22Rv1 (cell line): ENCODE results near the gene BAG3.

ENCODE experiments used
- ZFX ChIP-seq: fragments of 450-650 bp; IDR thresholded peaks from 2 replicates; pipeline ENCODE4 v1.6.1; 2017; ENCODE audit warnings: antibody characterized with exemption, borderline replicate concordance
- TF ChIP-seq, protein P1 (sequence below): fragments of 450-650 bp; IDR thresholded peaks from 2 replicates; pipeline ENCODE4 v1.5.1; 2017; ENCODE audit warnings: mild to moderate bottlenecking

- TF ChIP-seq, protein P1, sequence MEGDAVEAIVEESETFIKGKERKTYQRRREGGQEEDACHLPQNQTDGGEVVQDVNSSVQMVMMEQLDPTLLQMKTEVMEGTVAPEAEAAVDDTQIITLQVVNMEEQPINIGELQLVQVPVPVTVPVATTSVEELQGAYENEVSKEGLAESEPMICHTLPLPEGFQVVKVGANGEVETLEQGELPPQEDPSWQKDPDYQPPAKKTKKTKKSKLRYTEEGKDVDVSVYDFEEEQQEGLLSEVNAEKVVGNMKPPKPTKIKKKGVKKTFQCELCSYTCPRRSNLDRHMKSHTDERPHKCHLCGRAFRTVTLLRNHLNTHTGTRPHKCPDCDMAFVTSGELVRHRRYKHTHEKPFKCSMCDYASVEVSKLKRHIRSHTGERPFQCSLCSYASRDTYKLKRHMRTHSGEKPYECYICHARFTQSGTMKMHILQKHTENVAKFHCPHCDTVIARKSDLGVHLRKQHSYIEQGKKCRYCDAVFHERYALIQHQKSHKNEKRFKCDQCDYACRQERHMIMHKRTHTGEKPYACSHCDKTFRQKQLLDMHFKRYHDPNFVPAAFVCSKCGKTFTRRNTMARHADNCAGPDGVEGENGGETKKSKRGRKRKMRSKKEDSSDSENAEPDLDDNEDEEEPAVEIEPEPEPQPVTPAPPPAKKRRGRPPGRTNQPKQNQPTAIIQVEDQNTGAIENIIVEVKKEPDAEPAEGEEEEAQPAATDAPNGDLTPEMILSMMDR: no peak
- TF ChIP-seq ZFX: no peak
Measured at GRCh38 chr10:119680650-119681081, 29.5 kb downstream of the BAG3 start.
